OCI-LY3 (cell line): ENCODE measurements around the gene ARID5B.

Source experiments
- H2AFZ ChIP-seq: fragments of 200-600, 300-600 bp; shearing (Covaris generic); 2 replicates; pipeline ENCODE4 v1.6.0; 2014; ENCODE audit warnings: antibody characterized with exemption, low read depth, low read length
- H3K27ac ChIP-seq: fragments of 200-600, 300-600 bp; sonication (generic); 2 replicates; pipeline ENCODE4 v1.5.1; 2014; ENCODE audit warnings: mild to moderate bottlenecking, low read length, moderate library complexity, mixed read lengths
- H3K27me3 ChIP-seq: fragments of 200-600, 300-600 bp; sonication (generic); 2 replicates; pipeline ENCODE4 v1.6.1; 2014; ENCODE audit warnings: low read depth, low read length, mixed read lengths
- H3K36me3 ChIP-seq: fragments of 200-600, 300-600 bp; sonication (generic); replicated peaks from 2 replicates; pipeline ENCODE3; 2014; ENCODE audit warnings: low read depth, low read length, mixed read lengths
- H3K4me1 ChIP-seq: fragments of 300-600, 200-600 bp; sonication (generic); 2 replicates; pipeline ENCODE4 v1.6.1; 2014; ENCODE audit warnings: low read length, mixed read lengths
- H3K4me2 ChIP-seq: fragments of 200-600, 300-600 bp; sonication (generic); 2 replicates; pipeline ENCODE4 v1.6.1; 2014; ENCODE audit warnings: low read length, mixed read lengths
- H3K4me3 ChIP-seq: fragments of 300-600, 200-600 bp; sonication (generic); 2 replicates; pipeline ENCODE4 v1.5.1; 2014; ENCODE audit warnings: antibody characterized with exemption, mild to moderate bottlenecking, low read length, moderate library complexity
- H3K79me2 ChIP-seq: fragments of 300-600, 200-600 bp; shearing (Covaris generic); 2 replicates; pipeline ENCODE4 v1.6.1; 2014; ENCODE audit warnings: mild to moderate bottlenecking, low read length, mixed read lengths
- H3K9ac ChIP-seq: fragments of 300-600, 200-600 bp; shearing (Covaris generic); 2 replicates; pipeline ENCODE4 v1.6.0; 2014; ENCODE audit warnings: mild to moderate bottlenecking, low read length, moderate library complexity
- H3K9me3 ChIP-seq: fragments of 200-600, 300-600 bp; shearing (Covaris generic); 2 replicates; pipeline ENCODE4 v1.6.1; 2014; ENCODE audit warnings: low read length, mixed read lengths; ENCODE audit not compliant: insufficient read depth
- H4K20me1 ChIP-seq: fragments of 200-600, 300-600 bp; sonication (generic); 2 replicates; pipeline ENCODE4 v1.6.1; 2016; ENCODE audit warnings: low read length, mixed read lengths; ENCODE audit not compliant: insufficient read depth
- CTCF ChIP-seq: fragments of 200-600, 300-600 bp; sonication (generic); IDR thresholded peaks from 2 replicates; pipeline ENCODE4 v1.5.1; 2014; ENCODE audit warnings: antibody characterized with exemption, low read length, low read depth
- EZH2phosphoT487 ChIP-seq: fragments of 200-600 bp; shearing (Covaris generic); IDR thresholded peaks from 2 replicates; pipeline ENCODE4 v1.6.1; 2018; ENCODE audit warnings: antibody characterized with exemption, mixed run types, low read depth

Gene ARID5B

GRCh38 chr10:61978965-61979364 lies 77.5 kb downstream of the ARID5B start:
- Histone ChIP-seq H3K4me2 (peak overlapping the region; percentile 70), H3K4me3 (peak overlapping the region; percentile 42; the same call in 1 of the 2 replicates), H3K27me3 (no peaks in the 10 kb centered on the region), H2AFZ (no peak overlapping the region), H3K36me3 (no peaks in the 10 kb centered on the region), H3K79me2 (peaks cover 3% of the 10 kb centered on the region; the same call in 1 of the 2 replicates), H3K9ac (0 out of 2 replicates have a peak overlapping the region, but pooled peaks have one; percentile 13), H3K27ac (no peak overlapping the region), H3K9me3 (no peaks in the 10 kb centered on the region), H4K20me1 (no peaks in the 10 kb centered on the region), H3K4me1 (peaks cover 42% of the 10 kb centered on the region)
- TF ChIP-seq EZH2phosphoT487 (no peak), CTCF (peak; percentile 42)

GRCh38 chr10:61981460-61981859 lies 80.0 kb downstream of the ARID5B start:
- Histone ChIP-seq H3K4me1 (peaks cover 31% of the 10 kb centered on the region), H3K9ac (no peak overlapping the region), H3K79me2 (peaks cover 3% of the 10 kb centered on the region; the same call in 1 of the 2 replicates)

GRCh38 chr10:61983255-61983654 lies 81.8 kb downstream of the ARID5B start:
- H3K79me2 ChIP-seq = peaks cover 3% of the 10 kb centered on the region; the same call in 1 of the 2 replicates

More at GRCh38 chr10:61981460-61981859, 80.0 kb downstream of the ARID5B start:
- no peaks in the 10 kb centered on the region for H4K20me1 ChIP-seq
- no peak overlapping the region for H3K4me2 ChIP-seq
- H3K27me3 ChIP-seq = no peaks in the 10 kb centered on the region
- no peak overlapping the region for H3K27ac ChIP-seq
- H3K36me3 ChIP-seq = no peaks in the 10 kb centered on the region
- H2AFZ ChIP-seq = no peak overlapping the region
- TF ChIP-seq EZH2phosphoT487 (no peak), CTCF (no peak)
- H3K9me3 ChIP-seq = no peaks in the 10 kb centered on the region
- no peak overlapping the region for H3K4me3 ChIP-seq

More at GRCh38 chr10:61983255-61983654, 81.8 kb downstream of the ARID5B start:
- H3K4me1 ChIP-seq = peaks cover 47% of the 10 kb centered on the region
- no peaks in the 10 kb centered on the region for H3K9me3 ChIP-seq
- TF ChIP-seq CTCF (no peak), EZH2phosphoT487 (no peak)
- H3K27me3 ChIP-seq = no peaks in the 10 kb centered on the region
- H3K36me3 ChIP-seq = no peaks in the 10 kb centered on the region
- no peak overlapping the region for H3K27ac ChIP-seq
- H3K9ac ChIP-seq = no peak overlapping the region
- no peaks in the 10 kb centered on the region for H4K20me1 ChIP-seq
- H3K4me3 ChIP-seq = no peak overlapping the region
- no peak overlapping the region for H3K4me2 ChIP-seq
- no peak overlapping the region for H2AFZ ChIP-seq
